ENCODE data around the gene ABCD1. TPM values are rescaled to one million over a fixed set of nuclear protein-coding genes. Genes with fewer than 3 reads are reported as not detected.

ABCD1 gene
- total and polyA plus RNA-seq, 9 of the 15 experiments (the other 6 are each of a cell fraction or from before 2014, with no cell fraction given) = 0.07 to 6.9 (median 2.2) TPM

DNA sequence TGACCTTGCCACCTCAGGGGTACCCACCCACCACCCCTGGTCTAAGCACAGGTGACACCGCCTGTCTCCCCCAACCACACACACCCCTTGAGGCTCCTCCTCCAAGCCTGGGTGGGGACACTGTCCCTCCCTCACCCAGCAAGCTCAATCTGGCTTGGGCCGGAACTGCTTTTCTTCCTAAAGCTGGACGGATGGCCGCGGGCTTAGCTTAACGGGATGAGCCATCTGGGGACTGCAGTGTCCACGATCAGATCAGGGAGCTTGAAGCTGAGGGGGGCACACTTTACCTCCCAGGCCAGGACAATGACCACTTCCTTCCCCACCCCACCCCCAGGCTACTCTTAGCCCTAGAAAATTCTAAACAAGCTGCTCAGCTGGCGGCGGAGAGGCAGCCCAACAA, 37.9 kb upstream of the ABCD1 start:
- Histone ChIP-seq H3K36me3 (ENCODE audit: control insufficient read depth, insufficient read depth, low read length) (peaks cover 19% of the 10 kb centered on the region; the same call in 1 of the 3 replicates), H3K9ac (ENCODE audit: insufficient read depth in 1 of 2, low read depth in 2 of 2, low read length in 2 of 2) (peak overlapping the region; percentile 71 to 86), H3K79me2 (ENCODE audit: control insufficient read depth, insufficient read depth, low read length) (peaks cover 32% of the 10 kb centered on the region), H3K4me1 (replicated peaks in 1 of 2; ENCODE audit: control insufficient read depth in 2 of 2, insufficient read depth in 2 of 2, low read length in 2 of 2) (peaks cover 16 to 58% of the 10 kb centered on the region in 2 experiments; a peak in 4 of 5 replicates), H3K27me3 (ENCODE audit: control insufficient read depth in 2 of 2, insufficient read depth in 2 of 2, low read length in 2 of 2) (no peaks in the 10 kb centered on the region), H3K27ac (ENCODE audit: extremely low read depth, low read depth, low read length) (peak overlapping the region; percentile 92), H2AFZ (ENCODE audit: low read depth, low read length) (peak overlapping the region; percentile 79), H3K4me2 (ENCODE audit: insufficient read depth, low read length) (peak overlapping the region; percentile 78), H3K9me3 (replicated peaks; ENCODE audit: control insufficient read depth, insufficient read depth, low read depth, low read length) (peaks cover 1% of the 10 kb centered on the region; the same call in 1 of the 2 replicates), H4K20me1 (replicated peaks; ENCODE audit: control insufficient read depth, insufficient read depth, low read length) (peaks cover 8% of the 10 kb centered on the region), H3K9me1 (ENCODE audit: control insufficient read depth, insufficient read depth, low read length) (no peaks in the 10 kb centered on the region), H3K4me3 (peak overlapping the region; percentile 49)
- peak in 3 of 4 experiments; percentile 33 to 79 (median 48) for DNase-seq (ENCODE audit: extremely low read depth in 1 of 4, low spot score in 3 of 4)
- CTCF ChIA-PET (ENCODE audit: low intra/inter-chr PET ratio) = no interaction called here
- in situ Hi-C loops (cut with MboI) = no loop called here
- WGBS (ENCODE audit: insufficient coverage, low coverage, missing lambda C conversion rate) = 7% methylated on average over 5 of the region's 9 CpGs
- intact Hi-C loops (cut with micrococcal nuclease) = loop anchor here (1.0 kb wide), 1 partner anchor 10 kb away; no protein-coding TSS in a partner anchor
- POLR2A ChIA-PET = interaction anchor here (0.9 to 1.0 kb wide), 3 partner anchors 22 to 861 kb away, joined by 3 read pairs; partner anchors contain the start of gene IKBKG
- peak; percentile 83 for FAIRE-seq
- peak; percentile 79 for ATAC-seq
- BruUV-seq (replicated peaks) = no TSS peak
- TF ChIP-seq SAFB2 (IDR thresholded peaks at IDR 0.05; ENCODE audit: borderline replicate concordance, low read depth, low read length, severe bottlenecking) = no peak
- TF ChIP-seq FOXJ2 (tag; IDR thresholded peaks at IDR 0.05) = no peak
- TF ChIP-seq MITF (IDR thresholded peaks at IDR 0.05) = no peak
- no peak for TF ChIP-seq THRB (CRISPR knock-in tag; conservative IDR thresholded peaks at IDR 0.05)
- TF ChIP-seq, protein P1, sequence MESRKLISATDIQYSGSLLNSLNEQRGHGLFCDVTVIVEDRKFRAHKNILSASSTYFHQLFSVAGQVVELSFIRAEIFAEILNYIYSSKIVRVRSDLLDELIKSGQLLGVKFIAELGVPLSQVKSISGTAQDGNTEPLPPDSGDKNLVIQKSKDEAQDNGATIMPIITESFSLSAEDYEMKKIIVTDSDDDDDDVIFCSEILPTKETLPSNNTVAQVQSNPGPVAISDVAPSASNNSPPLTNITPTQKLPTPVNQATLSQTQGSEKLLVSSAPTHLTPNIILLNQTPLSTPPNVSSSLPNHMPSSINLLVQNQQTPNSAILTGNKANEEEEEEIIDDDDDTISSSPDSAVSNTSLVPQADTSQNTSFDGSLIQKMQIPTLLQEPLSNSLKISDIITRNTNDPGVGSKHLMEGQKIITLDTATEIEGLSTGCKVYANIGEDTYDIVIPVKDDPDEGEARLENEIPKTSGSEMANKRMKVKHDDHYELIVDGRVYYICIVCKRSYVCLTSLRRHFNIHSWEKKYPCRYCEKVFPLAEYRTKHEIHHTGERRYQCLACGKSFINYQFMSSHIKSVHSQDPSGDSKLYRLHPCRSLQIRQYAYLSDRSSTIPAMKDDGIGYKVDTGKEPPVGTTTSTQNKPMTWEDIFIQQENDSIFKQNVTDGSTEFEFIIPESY (CRISPR knock-in tag; IDR thresholded peaks at IDR 0.05) = no peak
- 0 out of 4 replicates have a peak, but pooled peaks of 1 of the 2 experiments have one; percentile 37 for TF ChIP-seq RCOR1 (IDR thresholded peaks at IDR 0.05; ENCODE audit: borderline replicate concordance in 1 of 2, low read depth in 2 of 2, low read length in 2 of 2)
- TF ChIP-seq CCAR2 (IDR thresholded peaks at IDR 0.05; ENCODE audit: low read depth, low read length) = no peak
- no peak for TF ChIP-seq SUPT5H (IDR thresholded peaks at IDR 0.05)
- no peak for TF ChIP-seq HDAC3 (IDR thresholded peaks at IDR 0.05; ENCODE audit: borderline replicate concordance, partially characterized antibody)
- no peak for TF ChIP-seq BRF1 (IDR thresholded peaks at IDR 0.05; ENCODE audit: borderline replicate concordance, extremely low read depth, insufficient read length)
- no peak for TF ChIP-seq NCOA4 (IDR thresholded peaks at IDR 0.05; ENCODE audit: partially characterized antibody)
- peak; percentile 95 for TF ChIP-seq KLF16 (IDR thresholded peaks at IDR 0.05)
- no peak for TF ChIP-seq HMG20B (CRISPR knock-in tag; IDR thresholded peaks at IDR 0.05)
- no peak for TF ChIP-seq ZNF778 (CRISPR knock-in tag; IDR thresholded peaks at IDR 0.05)
- no peak for TF ChIP-seq DNMT1 (IDR thresholded peaks at IDR 0.05)
- TF ChIP-seq SMARCA4 (IDR thresholded peaks at IDR 0.05) = no peak; the same call in 1 of the 2 replicates
- peak; percentile 27; the same call in 1 of the 2 replicates for TF ChIP-seq PHF8 (IDR thresholded peaks at IDR 0.05; ENCODE audit: borderline replicate concordance, low read length)
- no peak for TF ChIP-seq HNRNPK (IDR thresholded peaks at IDR 0.05; ENCODE audit: low read depth, low read length, poor library complexity, severe bottlenecking)
- peak; percentile 37; the same call in 1 of the 2 replicates for TF ChIP-seq ZFX (CRISPR knock-in tag; IDR thresholded peaks at IDR 0.05)
- peak; percentile 38; the same call in 1 of the 2 replicates for TF ChIP-seq LEF1 (IDR thresholded peaks at IDR 0.05)
